ENCODE measurements around the gene KHSRP. TPM values are rescaled to one million over a fixed set of nuclear protein-coding genes. Genes with fewer than 3 reads are reported as not detected.
"Not testable (repeated sequence)": the region's sequence is repeated elsewhere in the genome, so short reads cannot be mapped to it uniquely, and the experiment has no call there.

Gene KHSRP
- total and polyA plus RNA-seq, 4 donors = 68.3 to 317 (median 198) TPM

DNA sequence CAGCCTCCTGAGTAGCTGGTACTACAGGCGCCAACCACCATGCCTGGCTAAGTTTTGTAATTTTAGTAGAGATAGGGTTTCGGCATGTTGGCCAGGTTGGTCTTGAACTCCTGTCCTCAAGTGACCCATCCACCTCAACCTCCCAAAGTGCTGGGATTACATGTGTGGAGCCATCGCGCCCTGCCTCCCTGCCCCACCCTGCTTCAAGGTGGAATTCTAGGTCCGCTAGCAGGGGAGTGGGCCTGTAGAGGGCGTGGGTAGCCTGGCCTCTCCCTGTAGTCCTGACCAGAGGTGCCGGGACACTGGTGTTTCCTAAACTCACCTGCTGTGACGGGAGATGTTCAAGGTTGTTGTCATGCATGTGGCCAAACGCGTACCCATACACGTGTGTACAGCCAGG lies 8.6 kb upstream of the KHSRP start:
- Histone ChIP-seq H3K36me3 (ENCODE audit: control insufficient read depth, insufficient read depth, low read length) (peaks cover 9% of the 10 kb centered on the region), H3K9me3 (ENCODE audit: control insufficient read depth, insufficient read depth, low read length) (no peaks in the 10 kb centered on the region), H3K27me3 (ENCODE audit: control insufficient read depth, insufficient read depth, low read length) (no peaks in the 10 kb centered on the region), H3K27ac (ENCODE audit: low read depth, low read length) (no peak overlapping the region), H3K4me1 (ENCODE audit: control insufficient read depth, insufficient read depth, low read length) (no peaks in the 10 kb centered on the region), H3K4me3 (ENCODE audit: low read depth, low read length) (no peak overlapping the region)
- DNase-seq (ENCODE audit: low read depth in 4 of 6, low spot score in 6 of 6) = no peak
- 70% methylated on average over 9 of the region's 11 CpGs for WGBS (ENCODE audit: insufficient coverage)

DNA sequence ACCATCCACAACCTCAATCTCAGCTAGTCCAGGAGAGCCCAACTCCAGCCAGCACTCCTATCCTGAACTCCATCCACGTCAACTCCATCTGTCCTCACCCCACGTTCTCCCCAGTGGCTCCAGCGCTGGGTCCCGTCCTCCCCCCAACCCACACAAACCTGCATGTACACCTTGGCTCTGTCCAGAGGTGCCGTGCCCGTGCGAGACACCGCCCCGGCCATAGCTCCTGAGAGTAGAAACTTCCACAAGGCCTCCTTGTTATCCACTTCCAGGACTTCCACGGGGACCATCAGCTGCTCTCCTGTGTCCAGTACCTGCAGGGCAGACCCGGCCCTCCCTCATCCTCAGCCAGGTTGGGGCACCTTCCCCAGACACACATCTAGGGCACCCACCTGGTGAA lies 7.3 kb upstream of the KHSRP start:
- H3K4me1 ChIP-seq (ENCODE audit: control insufficient read depth, insufficient read depth, low read length) = no peaks in the 10 kb centered on the region
- peaks cover 10% of the 10 kb centered on the region for H3K36me3 ChIP-seq (ENCODE audit: control insufficient read depth, insufficient read depth, low read length)
- 88% methylated on average over 11 of the region's 11 CpGs for WGBS (ENCODE audit: insufficient coverage)
- H3K27ac ChIP-seq (ENCODE audit: low read depth, low read length) = no peak overlapping the region
- no peak overlapping the region for H3K4me3 ChIP-seq (ENCODE audit: low read depth, low read length)
- H3K27me3 ChIP-seq (ENCODE audit: control insufficient read depth, insufficient read depth, low read length) = no peaks in the 10 kb centered on the region
- no peak for DNase-seq (ENCODE audit: low read depth in 4 of 6, low spot score in 6 of 6)
- no peaks in the 10 kb centered on the region for H3K9me3 ChIP-seq (ENCODE audit: control insufficient read depth, insufficient read depth, low read length)

DNA sequence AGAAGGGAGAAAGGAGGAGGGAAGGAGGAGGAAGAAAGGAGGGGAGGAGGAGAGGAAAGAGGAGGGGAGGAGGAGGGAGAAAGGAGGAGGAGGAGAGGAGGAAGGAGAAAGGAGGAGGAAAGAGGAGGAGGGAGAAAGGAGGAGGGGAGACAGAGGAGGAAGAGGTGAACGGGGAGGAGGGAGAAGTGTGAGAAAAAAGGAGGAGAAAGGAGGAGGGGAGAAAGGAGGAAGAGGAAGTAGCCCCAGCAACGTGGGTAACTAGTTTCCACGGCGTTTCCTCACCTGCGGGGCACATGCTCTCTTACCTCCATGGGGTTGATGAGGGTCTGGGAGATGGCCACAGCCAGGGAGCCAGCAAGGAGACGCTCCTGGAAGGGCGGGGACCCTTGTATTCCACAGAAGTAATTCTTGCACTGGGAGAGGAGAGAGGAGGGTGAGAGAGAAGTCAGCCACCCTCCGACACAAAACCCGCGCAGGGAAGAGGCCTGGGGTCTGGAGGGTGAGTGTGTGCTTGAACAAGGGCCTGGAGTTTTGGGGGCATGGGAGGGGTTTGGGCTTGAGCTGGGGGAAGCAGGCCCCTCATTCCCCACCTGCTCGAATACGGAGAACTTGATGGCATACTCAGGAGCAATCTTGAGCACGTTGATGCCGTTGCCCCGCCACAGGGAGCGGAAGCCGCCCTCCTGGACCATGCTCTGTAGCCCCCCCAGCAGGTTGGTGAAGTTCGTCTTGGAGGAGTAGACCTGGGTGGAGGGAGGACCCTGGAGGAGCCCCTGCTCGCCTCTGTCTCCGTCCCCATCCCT lies 5.0 kb upstream of the KHSRP start:
- DNase-seq (ENCODE audit: low read depth in 4 of 6, low spot score in 6 of 6) = no peak
- WGBS (ENCODE audit: insufficient coverage) = 66% methylated on average over 12 of the region's 20 CpGs
- Histone ChIP-seq H3K27ac (ENCODE audit: low read depth, low read length) (no peak overlapping the region), H3K4me3 (ENCODE audit: low read depth, low read length) (no peak overlapping the region), H3K36me3 (ENCODE audit: control insufficient read depth, insufficient read depth, low read length) (peaks cover 12% of the 10 kb centered on the region), H3K9me3 (ENCODE audit: control insufficient read depth, insufficient read depth, low read length) (no peaks in the 10 kb centered on the region), H3K4me1 (ENCODE audit: control insufficient read depth, insufficient read depth, low read length) (peaks cover 9% of the 10 kb centered on the region), H3K27me3 (ENCODE audit: control insufficient read depth, insufficient read depth, low read length) (no peaks in the 10 kb centered on the region)

DNA sequence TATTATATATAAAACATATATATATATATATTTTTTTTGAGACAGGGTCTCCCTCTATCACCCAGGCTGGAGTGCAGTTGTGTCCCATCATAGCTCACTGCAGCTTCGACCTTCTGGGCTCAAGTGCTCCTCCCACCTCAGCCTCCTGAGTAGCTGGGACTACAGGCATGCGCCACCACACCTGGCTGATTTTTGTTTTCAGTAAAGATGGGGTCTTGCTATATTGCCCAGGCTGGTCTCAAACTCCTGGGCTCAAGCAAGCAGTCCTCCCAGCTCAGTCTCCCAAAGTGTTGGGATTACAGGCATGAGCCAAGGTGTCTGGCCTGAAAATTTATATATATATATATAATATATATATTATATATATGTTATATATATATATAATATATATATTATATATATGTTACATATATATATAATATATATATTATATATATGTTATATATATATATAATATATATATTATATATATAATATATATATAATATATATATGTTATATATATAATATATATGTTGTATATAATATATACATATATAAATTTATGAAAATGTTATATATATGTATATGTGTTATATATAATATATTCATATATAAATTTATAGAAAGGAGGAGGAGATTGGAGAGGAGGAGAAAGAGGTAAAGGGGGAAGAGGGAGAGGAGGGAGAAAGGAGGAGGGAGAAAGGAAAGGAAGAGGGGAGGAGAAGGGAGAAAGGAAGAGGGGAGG lies 4.2 kb upstream of the KHSRP start:
- not testable (repeated sequence) for H3K27ac ChIP-seq (ENCODE audit: low read depth, low read length); DNase-seq (ENCODE audit: low read depth in 4 of 6, low spot score in 6 of 6); H3K9me3 ChIP-seq (ENCODE audit: control insufficient read depth, insufficient read depth, low read length); H3K4me3 ChIP-seq (ENCODE audit: low read depth, low read length); H3K27me3 ChIP-seq (ENCODE audit: control insufficient read depth, insufficient read depth, low read length); H3K4me1 ChIP-seq (ENCODE audit: control insufficient read depth, insufficient read depth, low read length)
- WGBS (ENCODE audit: insufficient coverage) = no CpG with 5 or more reads among the region's 2 CpGs
- peaks cover 12% of the 10 kb centered on the region for H3K36me3 ChIP-seq (ENCODE audit: control insufficient read depth, insufficient read depth, low read length)

DNA sequence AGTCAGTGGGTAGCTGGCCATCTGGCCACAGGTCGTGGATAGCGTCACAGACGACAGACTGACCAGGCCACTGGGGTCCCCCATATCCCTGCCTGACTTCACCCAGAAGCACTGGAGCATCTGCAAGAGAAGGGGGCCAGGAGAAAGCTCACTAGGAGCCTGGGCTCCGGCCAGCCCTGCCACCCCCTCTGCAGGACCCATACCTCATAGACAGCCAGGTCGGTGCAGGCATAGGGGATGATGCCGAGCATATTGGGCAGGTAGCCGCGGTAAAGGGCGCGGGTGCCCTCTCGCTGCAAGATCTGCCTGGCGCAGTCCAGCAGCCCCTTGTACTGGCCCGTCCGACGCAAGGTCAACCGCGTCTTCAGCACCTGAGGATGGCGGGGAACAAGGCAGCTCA lies 2.5 kb upstream of the KHSRP start:
- H3K36me3 ChIP-seq (ENCODE audit: control insufficient read depth, insufficient read depth, low read length) = peaks cover 14% of the 10 kb centered on the region
- peaks cover 25% of the 10 kb centered on the region for H3K4me1 ChIP-seq (ENCODE audit: control insufficient read depth, insufficient read depth, low read length)
- DNase-seq (ENCODE audit: low read depth in 4 of 6, low spot score in 6 of 6) = no peak
- H3K27me3 ChIP-seq (ENCODE audit: control insufficient read depth, insufficient read depth, low read length) = no peaks in the 10 kb centered on the region
- 94% methylated on average over 18 of the region's 18 CpGs for WGBS (ENCODE audit: insufficient coverage)
- H3K9me3 ChIP-seq (ENCODE audit: control insufficient read depth, insufficient read depth, low read length) = no peaks in the 10 kb centered on the region
- no peak overlapping the region for H3K27ac ChIP-seq (ENCODE audit: low read depth, low read length)
- H3K4me3 ChIP-seq (ENCODE audit: low read depth, low read length) = no peak overlapping the region

DNA sequence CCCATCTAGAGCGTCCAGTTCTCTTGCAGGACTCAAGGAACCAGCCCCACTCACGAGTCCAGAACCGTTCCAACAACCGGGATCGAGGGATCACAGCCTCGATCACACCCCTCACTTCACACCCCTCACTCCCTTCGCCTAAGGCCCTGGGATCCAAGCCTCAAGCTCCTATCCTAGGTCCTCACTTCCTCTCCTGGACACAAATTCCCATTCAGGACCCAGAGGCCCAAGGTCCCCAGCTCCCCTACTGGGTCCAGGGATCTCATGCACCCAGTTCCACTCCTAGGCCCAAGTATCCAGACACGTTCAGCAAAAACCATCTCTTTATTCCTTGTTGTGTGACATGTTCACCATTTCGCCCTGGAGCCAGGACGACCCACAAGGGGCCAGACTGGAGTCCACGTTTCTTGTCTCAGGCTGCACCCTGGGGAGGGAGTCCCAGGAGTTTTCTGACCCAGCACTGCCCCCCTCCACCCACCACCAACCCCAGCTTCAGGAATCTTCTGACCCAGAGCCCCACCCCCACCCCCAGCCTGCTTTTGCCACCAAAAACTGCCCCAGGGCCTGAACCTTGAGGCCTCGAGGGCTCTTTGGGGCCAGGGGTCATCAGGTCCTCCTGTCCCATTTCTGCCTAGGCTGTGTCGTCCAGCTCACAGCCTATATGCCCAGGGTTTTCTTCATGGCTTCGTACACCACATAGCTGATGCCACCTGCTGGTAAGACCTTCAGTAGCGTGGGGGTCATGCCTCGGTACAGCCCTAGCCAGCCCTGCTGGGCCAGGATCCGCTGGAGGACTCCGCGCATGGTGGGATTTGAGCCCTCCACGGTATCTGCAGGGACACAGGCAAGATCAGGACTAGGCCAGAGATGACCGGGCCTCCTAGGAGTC lies 1.4 kb upstream of the KHSRP start:
- Histone ChIP-seq H3K27ac (ENCODE audit: low read depth, low read length) (peak overlapping the region; percentile 94), H3K27me3 (ENCODE audit: control insufficient read depth, insufficient read depth, low read length) (no peaks in the 10 kb centered on the region), H3K4me3 (ENCODE audit: low read depth, low read length) (peak overlapping the region; percentile 21), H3K36me3 (ENCODE audit: control insufficient read depth, insufficient read depth, low read length) (peaks cover 25% of the 10 kb centered on the region), H3K9me3 (ENCODE audit: control insufficient read depth, insufficient read depth, low read length) (no peaks in the 10 kb centered on the region), H3K4me1 (ENCODE audit: control insufficient read depth, insufficient read depth, low read length) (peaks cover 33% of the 10 kb centered on the region)
- 88% methylated on average over 21 of the region's 21 CpGs for WGBS (ENCODE audit: insufficient coverage)
- DNase-seq (ENCODE audit: low read depth in 4 of 6, low spot score in 6 of 6) = peak in 2 of 6 donors; percentile 10 to 21

DNA sequence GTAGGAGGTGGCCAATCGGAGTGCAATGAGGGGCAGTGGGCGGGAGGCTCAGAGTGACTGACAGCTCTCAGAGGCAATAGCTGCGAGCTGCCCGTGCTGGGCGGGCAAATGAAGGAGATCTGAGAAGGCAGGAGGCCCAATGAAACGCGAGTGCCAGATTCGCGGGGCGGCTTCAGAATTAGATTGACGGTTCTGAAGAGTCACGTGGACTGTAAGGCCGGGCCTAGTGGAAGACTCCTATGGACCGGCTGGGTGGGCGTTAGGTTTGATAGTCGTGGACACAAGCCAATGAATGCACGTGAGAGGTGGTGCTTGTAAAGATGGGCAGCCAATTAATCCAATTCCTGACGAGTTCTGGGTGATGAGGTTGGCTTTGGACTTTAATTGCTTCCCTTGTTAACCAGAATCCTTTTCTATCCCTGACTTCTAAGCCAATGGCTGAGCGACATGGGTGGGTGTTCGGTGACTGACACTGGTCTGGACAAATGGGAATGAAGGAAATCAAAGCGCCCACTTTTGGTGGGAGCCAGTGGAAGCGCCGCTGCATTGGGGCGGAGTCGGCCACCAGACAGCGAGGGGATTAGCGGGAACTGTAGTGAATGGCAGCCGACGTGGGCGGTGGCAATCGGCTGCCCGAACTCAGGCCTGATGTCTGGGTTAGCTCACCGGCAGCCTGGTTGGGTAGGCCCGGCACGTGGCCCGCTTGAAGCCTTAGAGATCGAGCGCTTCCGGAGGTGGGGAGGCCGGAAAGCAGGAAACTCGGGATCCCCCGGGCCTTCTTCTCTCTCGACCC lies 524 bp upstream of the KHSRP start:
- H3K27me3 ChIP-seq (ENCODE audit: control insufficient read depth, insufficient read depth, low read length) = no peaks in the 10 kb centered on the region
- H3K36me3 ChIP-seq (ENCODE audit: control insufficient read depth, insufficient read depth, low read length) = peaks cover 34% of the 10 kb centered on the region
- peaks cover 33% of the 10 kb centered on the region for H3K4me1 ChIP-seq (ENCODE audit: control insufficient read depth, insufficient read depth, low read length)
- H3K9me3 ChIP-seq (ENCODE audit: control insufficient read depth, insufficient read depth, low read length) = no peaks in the 10 kb centered on the region
- WGBS (ENCODE audit: insufficient coverage) = 3% methylated on average over 42 of the region's 43 CpGs
- H3K27ac ChIP-seq (ENCODE audit: low read depth, low read length) = peak overlapping the region; percentile 94
- DNase-seq (ENCODE audit: low read depth in 4 of 6, low spot score in 6 of 6) = peak; percentile 100
- peak overlapping the region; percentile 21 for H3K4me3 ChIP-seq (ENCODE audit: low read depth, low read length)

DNA sequence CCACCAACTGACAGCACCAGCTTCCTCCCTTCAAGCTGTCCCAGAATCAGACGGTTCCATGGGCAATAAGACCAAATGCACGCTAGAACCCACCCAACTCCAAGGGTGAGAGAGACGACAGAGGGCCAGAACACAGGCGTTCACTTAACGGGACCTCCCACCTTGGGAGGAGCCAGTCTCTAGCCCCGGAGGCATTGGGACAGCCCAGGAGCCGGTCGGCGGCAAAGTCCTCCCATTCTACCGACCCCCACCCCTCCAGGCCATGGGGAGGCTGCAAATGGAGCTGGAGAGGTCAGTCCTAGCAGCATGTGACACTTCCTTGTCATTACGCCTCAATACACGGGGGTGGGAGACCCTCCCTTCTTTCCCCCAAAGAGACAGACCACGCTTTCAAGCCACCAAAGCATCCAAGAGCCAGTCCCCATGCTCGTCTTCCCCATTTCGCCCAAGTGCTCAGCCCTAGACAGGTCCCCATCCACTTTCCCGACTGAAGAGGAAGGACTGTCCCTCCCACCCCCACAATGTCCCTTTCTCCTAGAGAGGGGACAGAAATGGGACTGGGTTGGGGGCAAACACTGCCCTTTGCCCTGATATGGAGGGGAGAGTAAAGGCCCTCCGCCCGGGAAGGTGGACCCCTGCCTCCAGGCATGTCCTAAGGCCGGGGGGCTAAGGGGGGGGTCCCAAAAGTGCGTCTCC lies 964 bp downstream of the KHSRP start:
- Histone ChIP-seq H3K27ac (ENCODE audit: low read depth, low read length) (peak overlapping the region; percentile 76), H3K27me3 (ENCODE audit: control insufficient read depth, insufficient read depth, low read length) (no peaks in the 10 kb centered on the region), H3K36me3 (ENCODE audit: control insufficient read depth, insufficient read depth, low read length) (peaks cover 46% of the 10 kb centered on the region), H3K4me1 (ENCODE audit: control insufficient read depth, insufficient read depth, low read length) (peaks cover 33% of the 10 kb centered on the region), H3K9me3 (ENCODE audit: control insufficient read depth, insufficient read depth, low read length) (no peaks in the 10 kb centered on the region), H3K4me3 (ENCODE audit: low read depth, low read length) (peak overlapping the region; percentile 72)
- peak in 1 of 6 donors; percentile 41 for DNase-seq (ENCODE audit: low read depth in 4 of 6, low spot score in 6 of 6)
- WGBS (ENCODE audit: insufficient coverage) = 2% methylated on average over 17 of the region's 20 CpGs
